Measurements from ENCODE around the gene FST.

DNA sequence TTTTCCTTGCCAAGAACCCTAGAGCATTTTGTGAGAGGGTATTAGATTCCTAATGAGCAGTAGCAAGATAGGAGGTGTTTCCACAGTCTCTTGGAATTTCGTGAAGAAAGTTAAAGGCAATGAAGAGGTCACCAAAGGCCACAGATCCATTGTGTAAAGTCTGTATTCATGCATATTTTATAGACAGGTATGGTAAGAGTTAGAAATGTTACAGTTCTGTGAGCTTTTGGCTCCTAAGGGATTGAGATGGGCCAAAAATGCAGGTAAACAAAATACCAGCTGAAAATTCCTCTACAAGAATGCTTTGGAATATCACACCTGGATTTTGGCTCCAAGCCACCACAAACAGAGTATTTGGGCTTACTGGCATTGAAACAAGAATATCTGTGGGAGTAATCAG lies 47.4 kb upstream of the FST start:
- no peak for TF ChIP-seq POLR2A (IDR thresholded peaks at IDR 0.05; ENCODE audit: low read depth)
- TF ChIP-seq EP300 (IDR thresholded peaks at IDR 0.05), result no peak
- TF ChIP-seq, protein P1, sequence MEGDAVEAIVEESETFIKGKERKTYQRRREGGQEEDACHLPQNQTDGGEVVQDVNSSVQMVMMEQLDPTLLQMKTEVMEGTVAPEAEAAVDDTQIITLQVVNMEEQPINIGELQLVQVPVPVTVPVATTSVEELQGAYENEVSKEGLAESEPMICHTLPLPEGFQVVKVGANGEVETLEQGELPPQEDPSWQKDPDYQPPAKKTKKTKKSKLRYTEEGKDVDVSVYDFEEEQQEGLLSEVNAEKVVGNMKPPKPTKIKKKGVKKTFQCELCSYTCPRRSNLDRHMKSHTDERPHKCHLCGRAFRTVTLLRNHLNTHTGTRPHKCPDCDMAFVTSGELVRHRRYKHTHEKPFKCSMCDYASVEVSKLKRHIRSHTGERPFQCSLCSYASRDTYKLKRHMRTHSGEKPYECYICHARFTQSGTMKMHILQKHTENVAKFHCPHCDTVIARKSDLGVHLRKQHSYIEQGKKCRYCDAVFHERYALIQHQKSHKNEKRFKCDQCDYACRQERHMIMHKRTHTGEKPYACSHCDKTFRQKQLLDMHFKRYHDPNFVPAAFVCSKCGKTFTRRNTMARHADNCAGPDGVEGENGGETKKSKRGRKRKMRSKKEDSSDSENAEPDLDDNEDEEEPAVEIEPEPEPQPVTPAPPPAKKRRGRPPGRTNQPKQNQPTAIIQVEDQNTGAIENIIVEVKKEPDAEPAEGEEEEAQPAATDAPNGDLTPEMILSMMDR (IDR thresholded peaks at IDR 0.05), result no peak

Measured in esophagus muscularis mucosa (tissue), 4 donors.